WTC11 (cell line): ENCODE measurements around the gene KIF13A. TPM values are rescaled to one million over a fixed set of nuclear protein-coding genes. Genes with fewer than 3 reads are reported as not detected.
A peak's percentile ranks its signal among the peaks of the same experiment; 100 is the strongest.

ENCODE experiments used
- ATAC-seq: fragments of 200-7000 bp; cut with Tn5 transposase; 2 replicates; pipeline ENCODE4 v1.10.0; 2021; ENCODE audit warnings: mild to moderate bottlenecking, moderate library complexity
- CTCF ChIA-PET: fragments of 300-600 bp; sonication (Branson Sonifier 250); formaldehyde crosslinking; loops from one replicate; lab custom pipeline; 2021; ENCODE audit warnings: antibody characterized with exemption; lab: Charles Lee
- POLR2A ChIA-PET: fragments of 350-600 bp; sonication (Branson Sonifier 250); formaldehyde crosslinking; loops from one replicate; lab custom pipeline; 2021; ENCODE audit warnings: antibody characterized with exemption; lab: Charles Lee
- DNase-seq: peaks from one replicate; pipeline ENCODE4 v3.0.0; 2021; ENCODE audit warnings: low spot score
- H3K27ac Mint-ChIP-seq: 2 replicates; pipeline ENCODE4 v1.8.0; 2021; ENCODE audit warnings: mixed read lengths
- H3K27me3 Mint-ChIP-seq: 2 replicates; pipeline ENCODE4 v1.8.0; 2021; ENCODE audit warnings: low read depth, mild to moderate bottlenecking, moderate library complexity, mixed read lengths
- H3K36me3 Mint-ChIP-seq: 2 replicates; pipeline ENCODE4 v1.8.0; 2021; ENCODE audit warnings: mixed read lengths
- H3K4me1 Mint-ChIP-seq: 2 replicates; pipeline ENCODE4 v1.8.0; 2022; ENCODE audit warnings: mixed read lengths
- H3K4me3 Mint-ChIP-seq: 2 replicates; pipeline ENCODE4 v1.8.0; 2021; ENCODE audit warnings: mild to moderate bottlenecking, moderate library complexity, mixed read lengths
- H3K9me3 Mint-ChIP-seq: 2 replicates; pipeline ENCODE4 v1.8.0; 2021; ENCODE audit warnings: mixed read lengths
- ATF6 ChIP-seq: sonication (generic); formaldehyde crosslinking; IDR thresholded peaks from 2 replicates; pipeline ENCODE4 v1.8.1; 2023; ENCODE audit warnings: mild to moderate bottlenecking, missing genetic modification reagents
- CREM ChIP-seq: sonication (generic); formaldehyde crosslinking; IDR thresholded peaks from 2 replicates; pipeline ENCODE4 v1.8.1; 2022; ENCODE audit warnings: mild to moderate bottlenecking, missing genetic modification reagents, moderate library complexity
- EMX1 ChIP-seq: fragments of 250-450 bp; sonication (Bioruptor Pico); IDR thresholded peaks from 2 replicates; pipeline ENCODE4 v1.8.0; 2021; ENCODE audit warnings: mild to moderate bottlenecking
- ESRRA ChIP-seq: sonication (generic); formaldehyde crosslinking; IDR thresholded peaks from 2 replicates; pipeline ENCODE4 v1.8.1; 2022; ENCODE audit warnings: mild to moderate bottlenecking, missing genetic modification reagents, borderline replicate concordance
- ETV6 ChIP-seq: sonication (generic); formaldehyde crosslinking; IDR thresholded peaks from 2 replicates; pipeline ENCODE4 v1.8.1; 2022; ENCODE audit warnings: mild to moderate bottlenecking, missing genetic modification reagents
- GABPB1 ChIP-seq: sonication (generic); formaldehyde crosslinking; IDR thresholded peaks from 2 replicates; pipeline ENCODE4 v1.8.1; 2023; ENCODE audit warnings: mild to moderate bottlenecking, missing genetic modification reagents
- KAT7 ChIP-seq: sonication (generic); formaldehyde crosslinking; IDR thresholded peaks from 2 replicates; pipeline ENCODE4 v1.8.1; 2023; ENCODE audit warnings: missing genetic modification reagents, mild to moderate bottlenecking, borderline replicate concordance
- MYBL2 ChIP-seq: sonication (generic); formaldehyde crosslinking; IDR thresholded peaks from 2 replicates; pipeline ENCODE4 v1.8.1; 2023; ENCODE audit warnings: mild to moderate bottlenecking, moderate library complexity, missing genetic modification reagents
- NFATC4 ChIP-seq: fragments of 250-450 bp; sonication (Bioruptor Pico); IDR thresholded peaks from 2 replicates; pipeline ENCODE4 v1.9.0; 2021; ENCODE audit warnings: mild to moderate bottlenecking
- NFE2L1 ChIP-seq: sonication (generic); formaldehyde crosslinking; IDR thresholded peaks from 2 replicates; pipeline ENCODE4 v1.8.1; 2023; ENCODE audit warnings: missing genetic modification reagents
- NFYB ChIP-seq: sonication (generic); formaldehyde crosslinking; conservative IDR thresholded peaks from 2 replicates; pipeline ENCODE4 v1.8.0; 2022; ENCODE audit warnings: low read depth, missing genetic modification reagents
- RORB ChIP-seq: fragments of 250-450 bp; sonication (Bioruptor Pico); IDR thresholded peaks from 2 replicates; pipeline ENCODE4 v1.9.0; 2021; ENCODE audit warnings: mild to moderate bottlenecking
- TEAD1 ChIP-seq: sonication (generic); formaldehyde crosslinking; IDR thresholded peaks from 2 replicates; pipeline ENCODE4 v1.8.0; 2022; ENCODE audit warnings: mild to moderate bottlenecking, missing genetic modification reagents
- TEAD4 ChIP-seq: sonication (generic); formaldehyde crosslinking; IDR thresholded peaks from 2 replicates; pipeline ENCODE4 v1.8.0; 2022; ENCODE audit warnings: mild to moderate bottlenecking, missing genetic modification reagents
- ZNF263 ChIP-seq: sonication (generic); formaldehyde crosslinking; IDR thresholded peaks from 2 replicates; pipeline ENCODE4 v1.8.1; 2022; ENCODE audit warnings: low read depth, mild to moderate bottlenecking, moderate library complexity, missing genetic modification reagents
- ZNF425 ChIP-seq: fragments of 250-450 bp; sonication (Bioruptor Pico); conservative IDR thresholded peaks from 2 replicates; pipeline ENCODE4 v1.9.0; 2021; ENCODE audit warnings: mild to moderate bottlenecking
- total RNA-seq: library from RNA; stranded (reverse); gene quantifications from 3 replicates; pipeline ENCODE4 v1.2.3, GENCODE V29; 2021
- TF ChIP-seq, protein P1 (sequence below): sonication (generic); formaldehyde crosslinking; IDR thresholded peaks from 2 replicates; pipeline ENCODE4 v1.8.1; 2022; ENCODE audit warnings: mild to moderate bottlenecking, missing genetic modification reagents, moderate library complexity, borderline replicate concordance
- TF ChIP-seq, protein P2 (sequence below): fragments of 250-450 bp; sonication (Bioruptor Pico); IDR thresholded peaks from 2 replicates; pipeline ENCODE4 v2.1.2; 2022; ENCODE audit warnings: mild to moderate bottlenecking, moderate library complexity

KIF13A gene
- total RNA-seq, 1 experiment from 2014 or later = 32.7 TPM

DNA sequence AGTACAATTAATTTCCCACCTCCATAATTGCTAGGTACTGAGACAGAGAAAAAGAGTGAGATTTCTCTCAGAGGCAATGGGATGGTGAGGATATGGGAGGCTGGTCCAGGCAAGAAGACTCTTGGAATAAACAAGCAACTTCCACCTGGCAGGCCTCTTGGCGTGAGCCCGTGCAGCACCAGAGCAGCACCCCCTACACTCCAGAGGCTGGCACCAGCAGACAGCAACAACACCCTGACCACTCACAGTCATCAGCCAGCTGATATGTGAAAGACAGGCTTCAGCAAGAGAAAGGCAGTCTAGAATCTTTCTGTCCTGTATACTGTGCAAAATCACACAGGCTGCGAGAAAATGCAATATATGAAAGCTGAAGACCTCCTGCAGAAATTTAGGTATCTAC lies 59.7 kb downstream of the KIF13A start (continued):
- TF ChIP-seq, protein P1, sequence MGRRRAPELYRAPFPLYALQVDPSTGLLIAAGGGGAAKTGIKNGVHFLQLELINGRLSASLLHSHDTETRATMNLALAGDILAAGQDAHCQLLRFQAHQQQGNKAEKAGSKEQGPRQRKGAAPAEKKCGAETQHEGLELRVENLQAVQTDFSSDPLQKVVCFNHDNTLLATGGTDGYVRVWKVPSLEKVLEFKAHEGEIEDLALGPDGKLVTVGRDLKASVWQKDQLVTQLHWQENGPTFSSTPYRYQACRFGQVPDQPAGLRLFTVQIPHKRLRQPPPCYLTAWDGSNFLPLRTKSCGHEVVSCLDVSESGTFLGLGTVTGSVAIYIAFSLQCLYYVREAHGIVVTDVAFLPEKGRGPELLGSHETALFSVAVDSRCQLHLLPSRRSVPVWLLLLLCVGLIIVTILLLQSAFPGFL = no peak
- no peak for TF ChIP-seq ETV6 (CRISPR knock-in tag)

DNA sequence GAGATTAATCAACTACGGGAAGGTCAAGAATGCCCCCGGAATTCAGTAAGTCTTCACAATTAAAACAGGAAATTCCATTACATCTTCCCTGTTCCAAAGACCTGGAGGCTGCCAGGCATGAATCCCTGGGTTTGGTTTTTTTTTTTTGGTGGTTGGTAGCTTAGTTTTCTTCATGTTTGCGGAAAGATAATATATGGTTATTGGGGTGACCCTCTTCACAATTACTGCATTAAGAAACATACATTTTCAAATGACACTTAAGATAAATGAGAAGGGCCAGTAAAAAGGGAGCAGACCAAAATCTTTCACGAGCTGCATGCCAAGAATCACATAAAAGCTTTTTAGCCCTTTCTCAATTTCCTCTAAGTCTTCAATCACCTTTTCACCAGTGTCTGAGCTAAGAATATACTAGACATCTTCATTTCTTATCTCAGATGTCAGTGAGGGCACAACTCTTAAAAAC lies 64.0 kb downstream of the KIF13A start:
- H3K27ac Mint-ChIP-seq = peak overlapping the region; percentile 76
- H3K9me3 Mint-ChIP-seq = no peaks in the 10 kb centered on the region

DNA sequence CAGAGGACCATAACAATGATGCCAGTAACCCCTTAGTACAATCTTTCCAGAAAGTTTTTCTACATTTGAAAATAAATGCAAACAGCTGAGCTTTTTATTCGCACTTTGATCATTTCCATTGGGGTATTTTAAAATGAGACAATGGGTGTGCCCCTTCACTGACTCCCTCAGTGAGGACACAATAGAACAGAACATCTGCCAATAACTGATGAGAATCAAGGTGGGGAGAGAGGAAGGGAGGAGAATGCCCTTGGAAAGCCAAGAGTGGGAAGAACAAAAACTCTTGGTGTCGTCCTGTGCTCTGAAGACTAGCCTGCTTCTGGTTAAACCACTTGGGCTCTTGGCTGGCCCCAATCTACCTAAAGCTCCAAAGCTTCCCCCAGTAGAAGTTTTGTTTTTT lies 66.0 kb downstream of the KIF13A start:
- Mint-ChIP-seq H3K4me1 (peaks cover 43% of the 10 kb centered on the region), H3K27ac (no peak overlapping the region), H3K4me3 (no peak overlapping the region), H3K27me3 (no peaks in the 10 kb centered on the region), H3K36me3 (peaks cover 3% of the 10 kb centered on the region; the same call in 1 of the 2 replicates), H3K9me3 (no peaks in the 10 kb centered on the region)
- ChIA-PET POLR2A (interaction anchor here (0.6 kb wide), 1 partner anchor 220 kb away, joined by 3 read pairs; no protein-coding TSS in a partner anchor), CTCF (no interaction called here)
- DNase-seq (no peak), ATAC-seq (no peak)
- TF ChIP-seq TEAD4 (CRISPR knock-in tag) = no peak
- TF ChIP-seq CREM (CRISPR knock-in tag) = no peak
- no peak for TF ChIP-seq EMX1 (CRISPR knock-in tag)
- TF ChIP-seq NFATC4 (CRISPR knock-in tag) = no peak
- no peak for TF ChIP-seq MYBL2
- TF ChIP-seq NFE2L1 (CRISPR knock-in tag) = no peak
- no peak for TF ChIP-seq ZNF425
- no peak for TF ChIP-seq ATF6 (CRISPR knock-in tag)
- TF ChIP-seq, protein P2, sequence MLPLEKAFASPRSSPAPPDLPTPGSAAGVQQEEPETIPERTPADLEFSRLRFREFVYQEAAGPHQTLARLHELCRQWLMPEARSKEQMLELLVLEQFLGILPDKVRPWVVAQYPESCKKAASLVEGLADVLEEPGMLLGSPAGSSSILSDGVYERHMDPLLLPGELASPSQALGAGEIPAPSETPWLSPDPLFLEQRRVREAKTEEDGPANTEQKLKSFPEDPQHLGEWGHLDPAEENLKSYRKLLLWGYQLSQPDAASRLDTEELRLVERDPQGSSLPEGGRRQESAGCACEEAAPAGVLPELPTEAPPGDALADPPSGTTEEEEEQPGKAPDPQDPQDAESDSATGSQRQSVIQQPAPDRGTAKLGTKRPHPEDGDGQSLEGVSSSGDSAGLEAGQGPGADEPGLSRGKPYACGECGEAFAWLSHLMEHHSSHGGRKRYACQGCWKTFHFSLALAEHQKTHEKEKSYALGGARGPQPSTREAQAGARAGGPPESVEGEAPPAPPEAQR (CRISPR knock-in tag) = no peak
- no peak for TF ChIP-seq KAT7
- TF ChIP-seq RORB (CRISPR knock-in tag) = no peak
- no peak for TF ChIP-seq TEAD1 (CRISPR knock-in tag)
- no peak for TF ChIP-seq ZNF263 (CRISPR knock-in tag)
- no peak for TF ChIP-seq ESRRA (CRISPR knock-in tag)

More for the DNA sequence above, 64.0 kb downstream of the KIF13A start:
- peaks cover 42% of the 10 kb centered on the region for H3K4me1 Mint-ChIP-seq
- CTCF ChIA-PET = interaction anchor here (0.7 to 1.7 kb wide), 3 partner anchors 10 to 198 kb away, joined by 3 to 8 read pairs (median 3); no protein-coding TSS in a partner anchor
- DNase-seq = no peak
- no peak for TF ChIP-seq GABPB1 (CRISPR knock-in tag)
- TF ChIP-seq NFE2L1 (CRISPR knock-in tag) = no peak
- TF ChIP-seq NFYB (CRISPR knock-in tag) = no peak
- no peak overlapping the region for H3K4me3 Mint-ChIP-seq
- no peak for ATAC-seq
- peaks cover 3% of the 10 kb centered on the region; the same call in 1 of the 2 replicates for H3K36me3 Mint-ChIP-seq
- POLR2A ChIA-PET = interaction anchor here (0.6 kb wide), 1 partner anchor 12 kb away, joined by 6 read pairs; no protein-coding TSS in a partner anchor
- no peaks in the 10 kb centered on the region for H3K27me3 Mint-ChIP-seq
